ENCODE results near the gene NLRP3. TPM values are rescaled to one million over a fixed set of nuclear protein-coding genes. Genes with fewer than 3 reads are reported as not detected.

NLRP3 gene
- total RNA-seq, 2 donors from 2014 or later: 3.0 to 3.1 TPM

- DNase-seq (ENCODE audit: low spot score): no peak
- intact Hi-C loops (cut with DNase I): no loop called here
Observed at GRCh38 chr1:247431643-247432042, 15.7 kb downstream of the NLRP3 start.

- intact Hi-C loops (cut with DNase I): no loop called here
- DNase-seq (ENCODE audit: low spot score): no peak
Observed at GRCh38 chr1:247434005-247434404, 18.0 kb downstream of the NLRP3 start.

GRCh38 chr1:247435030-247435758 is 19.2 kb downstream of the NLRP3 start:
- no peak for DNase-seq (ENCODE audit: low spot score)
- intact Hi-C loops (cut with DNase I): no loop called here

- intact Hi-C loops (cut with DNase I): no loop called here
- DNase-seq (ENCODE audit: low spot score): no peak
Observed at GRCh38 chr1:247435759-247436147, 19.8 kb downstream of the NLRP3 start.

- DNase-seq (ENCODE audit: low spot score): no peak
- intact Hi-C loops (cut with DNase I): no loop called here
Observed at GRCh38 chr1:247437551-247438505, 21.9 kb downstream of the NLRP3 start.

GRCh38 chr1:247440001-247440620 is 24.1 kb downstream of the NLRP3 start:
- no peak for DNase-seq (ENCODE audit: low spot score)
- intact Hi-C loops (cut with DNase I): no loop called here

- intact Hi-C loops (cut with DNase I): no loop called here
- DNase-seq (ENCODE audit: low spot score): no peak
Observed at GRCh38 chr1:247441606-247442005, 25.6 kb downstream of the NLRP3 start.

- no peak for DNase-seq (ENCODE audit: low spot score)
- intact Hi-C loops (cut with DNase I): no loop called here
Observed at GRCh38 chr1:247442164-247442563, 26.2 kb downstream of the NLRP3 start.

GRCh38 chr1:247443641-247444040 is 27.7 kb downstream of the NLRP3 start:
- DNase-seq (ENCODE audit: low spot score): no peak

GRCh38 chr1:247444571-247444970 is 28.6 kb downstream of the NLRP3 start:
- DNase-seq (ENCODE audit: low spot score): no peak
- intact Hi-C loops (cut with DNase I): no loop called here

More at GRCh38 chr1:247443641-247444040, 27.7 kb downstream of the NLRP3 start:
- intact Hi-C loops (cut with DNase I): no loop called here

GRCh38 chr1:247445526-247446356 is 29.8 kb downstream of the NLRP3 start:
- DNase-seq (ENCODE audit: low spot score): no peak
- intact Hi-C loops (cut with DNase I): no loop called here

GRCh38 chr1:247447162-247447909 is 31.4 kb downstream of the NLRP3 start:
- intact Hi-C loops (cut with DNase I): no loop called here
- DNase-seq (ENCODE audit: low spot score): no peak

- DNase-seq (ENCODE audit: low spot score): no peak
- intact Hi-C loops (cut with DNase I): no loop called here
Observed at GRCh38 chr1:247448107-247448791, 32.3 kb downstream of the NLRP3 start.

- intact Hi-C loops (cut with DNase I): no loop called here
- no peak for DNase-seq (ENCODE audit: low spot score)
Observed at GRCh38 chr1:247451388-247452010, 35.5 kb downstream of the NLRP3 start.

- intact Hi-C loops (cut with DNase I): no loop called here
- DNase-seq (ENCODE audit: low spot score): no peak
Observed at GRCh38 chr1:247452447-247453039, 36.6 kb downstream of the NLRP3 start.

- no peak for DNase-seq (ENCODE audit: low spot score)
- intact Hi-C loops (cut with DNase I): no loop called here
Observed at GRCh38 chr1:247453245-247453644, 37.3 kb downstream of the NLRP3 start.

- intact Hi-C loops (cut with DNase I): no loop called here
- DNase-seq (ENCODE audit: low spot score): no peak
Observed at GRCh38 chr1:247453997-247454396, 38.0 kb downstream of the NLRP3 start.

Measured in posterior vena cava (tissue), 2 donors.